GM21381 (cell line): Measurements from ENCODE around the gene DIPK2B.

ENCODE experiments used
- ATAC-seq: cut with Tn5 transposase; IDR thresholded peaks from one replicate; pipeline ENCODE4 v1.9.1; 2021; ENCODE audit warnings: mild to moderate bottlenecking, moderate library complexity; ENCODE audit not compliant: unreplicated experiment

DIPK2B gene

GRCh38 chrX:45200741-45201234 is at the start of gene DIPK2B:
Gene DIPK2B, minus strand, starts transcription at chrX:45200876. Its CDS starts 50 bp downstream, at chrX:45200826.
- ATAC-seq, result no peak

DNA sequence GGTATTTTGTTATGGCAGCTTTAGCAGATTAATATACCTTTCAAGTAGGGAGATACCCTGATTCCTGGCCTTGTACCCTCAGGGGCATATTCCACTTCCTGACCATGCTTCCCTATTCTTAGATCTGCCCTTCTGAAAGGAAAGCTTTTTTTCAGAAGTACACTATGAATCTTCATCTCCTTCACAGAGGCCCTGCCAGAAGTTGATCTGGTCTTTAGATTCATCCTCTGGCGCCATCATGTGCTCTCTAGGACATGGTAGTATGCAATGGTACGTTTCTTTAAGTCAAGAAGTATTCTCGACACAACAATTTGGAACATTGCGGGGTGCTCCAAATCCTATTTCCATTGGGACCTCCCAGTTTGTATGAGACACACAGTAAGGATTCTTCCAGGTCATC is 39.6 kb upstream of the DIPK2B start:
- ATAC-seq, result no peak

DNA sequence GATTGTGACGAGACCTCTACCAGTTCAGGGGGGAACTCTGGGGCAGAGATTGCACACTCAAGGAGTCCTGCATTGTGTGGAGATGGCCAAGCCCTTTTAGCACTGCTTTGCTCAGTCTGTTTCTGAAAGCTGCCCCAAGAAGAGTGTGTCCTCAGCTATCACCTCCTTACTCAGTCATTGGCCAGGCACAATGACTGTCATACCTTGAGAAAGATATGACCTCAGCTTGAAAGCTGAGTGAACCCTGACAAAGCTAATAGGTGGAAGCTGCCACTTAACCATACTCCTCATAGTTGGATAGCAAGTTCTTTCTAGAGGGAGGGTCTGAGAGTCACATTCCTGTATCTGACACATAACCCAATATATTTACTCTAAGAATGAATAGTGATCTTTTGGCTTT is 37.8 kb upstream of the DIPK2B start:
- ATAC-seq, result no peak

- ATAC-seq, result no peak
Observed at GRCh38 chrX:45233531-45233930, 32.9 kb upstream of the DIPK2B start.

GRCh38 chrX:45232139-45232538 is 31.5 kb upstream of the DIPK2B start:
- no peak for ATAC-seq

- no peak for ATAC-seq
Observed at GRCh38 chrX:45230410-45230809, 29.7 kb upstream of the DIPK2B start.

DNA sequence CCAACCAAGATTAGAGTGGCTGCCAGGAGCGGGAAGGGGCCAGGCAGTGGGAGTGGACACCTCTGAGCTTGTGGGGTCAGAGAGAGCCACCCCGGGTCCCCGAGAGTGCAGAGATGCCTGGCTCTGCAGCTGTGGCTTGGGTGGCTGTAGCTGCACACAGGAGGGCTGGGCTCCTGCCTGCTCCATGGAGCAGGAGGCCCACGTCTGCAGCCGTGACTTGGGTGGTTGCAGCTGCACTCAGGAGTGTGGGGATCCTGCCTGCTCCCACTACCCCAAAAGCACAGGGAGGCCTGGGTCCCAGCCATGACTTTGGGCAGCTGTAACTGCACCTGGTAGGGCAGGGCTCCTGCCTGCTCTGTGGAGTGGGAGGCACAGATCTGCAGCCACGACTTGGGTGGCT is 28.7 kb upstream of the DIPK2B start:
- ATAC-seq, result no peak

GRCh38 chrX:45228126-45228525 is 27.4 kb upstream of the DIPK2B start:
- no peak for ATAC-seq

DNA sequence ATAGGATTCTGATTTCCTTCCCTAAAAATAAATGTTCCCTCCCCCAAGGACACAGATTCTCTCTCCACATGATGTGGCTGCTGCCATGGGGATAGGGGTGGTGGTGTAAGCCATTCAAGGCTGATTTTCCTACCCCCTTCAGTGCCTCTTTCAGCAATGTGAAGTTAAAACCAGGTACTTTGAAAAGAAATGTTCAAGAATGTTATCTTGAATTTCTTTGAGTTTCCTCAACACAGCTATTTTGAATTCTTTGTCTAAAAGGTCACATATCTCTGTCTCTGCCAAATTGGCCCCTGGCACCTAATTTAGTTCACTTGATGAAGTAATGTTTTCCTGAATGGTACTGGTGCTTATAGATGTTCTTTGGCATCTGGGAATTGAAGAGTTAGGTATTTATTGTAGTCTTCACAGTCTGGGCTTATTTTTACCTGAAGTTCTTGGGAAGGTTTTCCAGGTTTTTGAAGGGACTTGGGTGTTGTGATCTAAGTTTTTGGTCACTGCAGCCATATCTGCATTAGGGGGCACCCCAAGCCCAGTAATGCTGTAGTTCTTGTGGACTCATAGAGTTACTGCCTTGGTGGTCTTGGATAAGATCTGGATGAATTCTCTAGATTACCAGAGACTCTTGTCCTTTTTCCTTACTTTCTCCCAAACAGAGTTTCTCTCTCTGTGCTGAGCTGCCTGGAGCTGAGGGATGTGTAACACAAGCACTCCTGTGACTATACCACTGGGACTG is 7.6 kb upstream of the DIPK2B start:
- ATAC-seq, result no peak

DNA sequence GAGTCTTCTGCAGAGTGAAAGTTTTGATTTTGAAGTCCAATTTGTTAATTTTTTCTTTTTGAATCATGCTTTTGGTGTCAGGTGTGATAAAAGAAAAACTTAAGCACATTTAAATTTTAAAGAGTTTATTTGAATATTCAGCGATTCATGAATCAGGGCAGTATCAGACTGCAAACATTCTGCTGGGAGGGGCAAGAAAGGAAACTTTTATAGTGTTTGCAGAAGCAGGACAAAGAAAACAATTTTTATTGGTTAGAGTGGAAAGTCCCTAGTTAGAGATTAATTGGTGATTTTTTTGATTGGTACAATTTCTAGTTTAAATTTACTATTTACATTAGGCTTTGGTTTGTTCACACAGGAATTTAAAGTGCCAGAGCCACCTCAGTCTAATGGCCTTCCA is 1.5 kb upstream of the DIPK2B start:
- ATAC-seq, result no peak

GRCh38 chrX:45198706-45199105 is 2.0 kb downstream of the DIPK2B start:
- no peak for ATAC-seq

DNA sequence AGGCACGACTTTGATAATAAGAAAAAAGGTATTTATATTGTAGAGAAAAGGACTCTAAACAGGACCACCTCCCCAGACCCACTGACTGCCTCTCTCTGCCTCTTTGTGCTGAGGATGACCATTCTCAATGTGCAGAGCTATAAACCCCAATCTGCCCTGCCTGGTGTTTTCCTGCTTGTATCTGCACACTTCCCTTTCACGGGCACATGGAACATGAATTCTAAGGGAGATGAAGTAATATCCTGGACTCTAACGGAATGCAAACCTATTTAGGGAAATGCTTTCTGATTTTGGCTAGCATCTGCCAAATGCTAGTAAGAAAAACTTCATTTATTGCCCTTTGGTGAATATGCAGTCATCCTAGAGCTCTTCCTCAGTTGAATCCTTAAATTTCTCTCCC is 2.4 kb downstream of the DIPK2B start:
- ATAC-seq, result no peak

GRCh38 chrX:45196701-45197100 is 4.0 kb downstream of the DIPK2B start:
- no peak for ATAC-seq

GRCh38 chrX:45191820-45192409 is 8.8 kb downstream of the DIPK2B start:
- no peak for ATAC-seq

DNA sequence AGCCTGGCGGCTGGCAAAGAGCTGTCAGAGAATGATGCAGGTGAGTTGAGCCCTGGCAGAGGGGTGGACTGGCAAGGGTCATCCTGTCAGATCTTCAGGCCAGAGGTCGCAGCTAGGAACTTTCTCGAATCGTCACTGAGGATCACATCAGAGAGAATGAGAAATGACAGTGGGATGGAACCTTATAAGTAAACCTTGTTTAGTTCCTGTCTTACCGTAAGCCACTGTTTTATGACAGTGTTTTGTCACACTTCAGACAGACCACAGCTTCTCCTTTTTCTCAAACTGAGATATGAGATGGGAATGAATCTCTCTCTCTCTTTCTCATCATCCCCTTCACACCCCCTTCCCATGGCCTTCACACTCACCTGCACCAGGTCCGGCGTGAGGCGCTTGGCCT is 9.3 kb downstream of the DIPK2B start:
- ATAC-seq, result no peak

GRCh38 chrX:45187731-45188130 is 12.9 kb downstream of the DIPK2B start:
- ATAC-seq, result no peak

DNA sequence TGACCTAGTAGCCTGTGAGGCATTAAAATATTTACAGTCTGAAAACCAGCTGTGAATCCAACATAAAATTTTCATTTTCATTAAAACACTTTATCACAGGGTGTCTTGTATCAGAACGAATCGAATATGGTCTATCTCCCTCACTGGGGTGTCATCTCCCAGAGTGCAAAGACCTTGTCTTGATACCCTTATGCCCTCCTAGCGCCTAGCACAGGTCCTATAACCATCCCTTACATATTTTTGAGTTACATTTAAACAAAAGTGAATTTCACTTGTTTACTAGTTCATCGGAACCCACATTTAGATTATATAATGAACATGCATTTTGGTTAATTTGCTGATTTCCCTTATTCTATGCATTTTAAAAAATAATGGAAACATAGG is 14.0 kb downstream of the DIPK2B start:
- no peak for ATAC-seq

GRCh38 chrX:45184211-45184610 is 16.5 kb downstream of the DIPK2B start:
- no peak for ATAC-seq

- ATAC-seq, result no peak
Observed at GRCh38 chrX:45172890-45173289, 27.8 kb downstream of the DIPK2B start.

DNA sequence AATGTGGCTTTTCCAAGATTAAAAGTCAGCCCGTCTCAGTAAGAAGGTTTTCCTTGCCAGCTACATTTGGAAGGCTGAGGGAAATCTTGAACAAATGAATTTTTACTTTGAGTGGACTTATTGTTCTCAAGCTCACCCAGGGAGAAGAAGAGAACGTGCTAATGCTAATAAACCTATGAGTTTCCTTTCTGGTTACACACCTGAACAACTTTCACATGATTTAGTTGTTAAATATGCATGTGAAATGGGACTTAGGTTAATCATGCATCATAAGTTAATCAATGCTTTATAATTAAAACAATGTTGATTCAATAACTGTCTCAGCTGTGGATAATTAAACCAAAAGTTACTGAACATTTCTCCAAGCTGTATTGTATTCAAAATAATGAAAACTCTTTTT is 33.9 kb downstream of the DIPK2B start:
- no peak for ATAC-seq

GRCh38 chrX:45165726-45166125 is 35.0 kb downstream of the DIPK2B start:
- no peak for ATAC-seq

DNA sequence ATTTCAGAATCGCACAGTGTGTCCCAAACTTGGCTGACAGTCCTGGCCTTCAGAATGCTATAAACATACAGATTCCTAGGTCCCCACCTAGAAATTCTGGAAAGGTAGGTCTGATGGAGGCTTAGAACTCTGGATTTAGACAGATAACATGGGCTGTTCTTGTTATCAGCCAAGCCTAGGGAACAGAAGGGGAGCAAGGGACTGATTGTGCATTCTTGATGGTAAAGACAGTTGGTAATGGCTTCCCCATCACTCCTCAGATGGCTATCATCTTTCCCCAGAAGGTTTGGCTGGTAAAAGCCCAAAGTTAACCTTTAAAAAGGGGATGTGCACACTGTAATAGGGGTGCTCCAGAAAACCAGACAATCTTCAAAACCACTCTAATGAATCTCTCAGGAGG is 35.7 kb downstream of the DIPK2B start:
- no peak for ATAC-seq
